ENCODE data around the gene IGDCC3. TPM values are rescaled to one million over a fixed set of nuclear protein-coding genes. Genes with fewer than 3 reads are reported as not detected.
"Not testable (repeated sequence)": the region's sequence is repeated elsewhere in the genome, so short reads cannot be mapped to it uniquely, and the experiment has no call there.

IGDCC3 gene
- total and polyA plus RNA-seq, 2 donors: 0.13 to 1.4 TPM

DNA sequence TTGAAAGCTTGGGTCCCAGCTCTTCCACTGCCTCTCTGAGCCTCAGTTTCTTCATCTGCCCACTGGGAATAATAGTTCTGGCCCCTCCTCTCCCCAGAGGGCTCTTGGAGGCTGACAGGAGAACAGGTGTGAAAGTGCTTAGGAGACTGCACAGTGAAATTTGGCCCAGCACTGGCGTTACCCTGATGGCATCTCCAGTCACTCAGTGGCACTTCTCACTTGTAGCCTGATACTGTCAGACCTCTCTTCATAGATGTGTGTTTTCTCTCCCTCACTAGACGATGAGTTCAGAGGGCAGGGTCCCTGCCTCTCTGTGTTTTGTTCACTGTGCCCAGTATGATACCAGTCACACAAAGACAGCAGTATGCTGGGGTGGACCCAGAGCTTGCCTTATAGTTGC lies 22.2 kb upstream of the IGDCC3 start:
- Histone ChIP-seq H3K27ac (ENCODE audit: low read depth) (no peak overlapping the region), H3K36me3 (ENCODE audit: insufficient read depth) (no peaks in the 10 kb centered on the region), H3K4me1 (ENCODE audit: insufficient read depth) (no peaks in the 10 kb centered on the region), H3K4me3 (ENCODE audit: low read depth, low read length) (no peak overlapping the region)
- WGBS: 87% methylated on average over 2 of the region's 2 CpGs
- DNase-seq (ENCODE audit: extremely low spot score): no peak

DNA sequence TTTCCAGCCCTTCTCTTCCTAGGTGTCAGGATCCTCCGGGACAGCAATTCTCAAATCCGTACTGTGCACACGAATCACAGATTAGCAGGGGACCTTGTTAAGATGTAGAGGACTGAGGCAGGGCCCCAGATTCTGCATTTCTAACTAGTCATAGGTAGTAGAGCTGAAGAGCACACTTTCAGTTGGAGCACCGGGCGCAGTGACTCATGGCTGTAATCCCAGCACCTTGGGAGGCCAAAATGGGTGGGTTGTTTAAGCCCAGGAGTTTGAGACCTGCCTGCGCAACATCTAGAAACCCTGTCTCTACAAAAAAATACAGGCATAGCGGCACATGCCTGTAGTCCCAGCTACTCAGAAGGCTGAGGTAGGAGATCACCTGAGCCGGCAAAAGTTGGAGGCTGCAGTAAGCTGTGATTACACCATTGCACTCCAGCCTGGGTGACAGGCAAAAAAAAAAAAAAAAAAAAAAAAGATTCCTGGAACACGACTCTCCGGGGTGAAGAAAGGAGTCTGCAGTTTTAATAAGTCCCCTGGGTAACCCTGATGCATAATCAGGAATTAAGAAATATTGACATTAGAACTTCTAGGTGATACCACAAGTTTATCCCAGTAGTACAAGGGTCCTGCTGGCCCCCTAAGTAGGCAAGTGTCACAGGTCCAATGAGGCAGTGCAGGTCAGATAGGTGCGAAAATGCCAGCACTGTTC lies 21.4 kb upstream of the IGDCC3 start:
- H3K4me3 ChIP-seq (ENCODE audit: low read depth, low read length): no peak overlapping the region
- no peaks in the 10 kb centered on the region for H3K36me3 ChIP-seq (ENCODE audit: insufficient read depth)
- H3K4me1 ChIP-seq (ENCODE audit: insufficient read depth): no peaks in the 10 kb centered on the region
- WGBS: 82% methylated on average over 11 of the region's 11 CpGs
- DNase-seq (ENCODE audit: extremely low spot score): no peak
- no peak overlapping the region for H3K27ac ChIP-seq (ENCODE audit: low read depth)

GRCh38 chr15:65398486-65398885 lies 20.7 kb upstream of the IGDCC3 start:
- H3K4me3 ChIP-seq (ENCODE audit: low read depth, low read length); H3K27ac ChIP-seq (ENCODE audit: low read depth); H3K36me3 ChIP-seq (ENCODE audit: insufficient read depth); H3K4me1 ChIP-seq (ENCODE audit: insufficient read depth); DNase-seq (ENCODE audit: extremely low spot score): not testable (repeated sequence)
- WGBS: 93% methylated on average over 16 of the region's 16 CpGs

- no peak overlapping the region for H3K4me3 ChIP-seq (ENCODE audit: low read depth, low read length)
- no peak overlapping the region for H3K27ac ChIP-seq (ENCODE audit: low read depth)
- 60% methylated on average over 10 of the region's 10 CpGs for WGBS
- no peaks in the 10 kb centered on the region for H3K36me3 ChIP-seq (ENCODE audit: insufficient read depth)
- DNase-seq (ENCODE audit: extremely low spot score): no peak
- H3K4me1 ChIP-seq (ENCODE audit: insufficient read depth): no peaks in the 10 kb centered on the region
These were observed 19.1 kb upstream of the IGDCC3 start for GRCh38 chr15:65396965-65397317.

DNA sequence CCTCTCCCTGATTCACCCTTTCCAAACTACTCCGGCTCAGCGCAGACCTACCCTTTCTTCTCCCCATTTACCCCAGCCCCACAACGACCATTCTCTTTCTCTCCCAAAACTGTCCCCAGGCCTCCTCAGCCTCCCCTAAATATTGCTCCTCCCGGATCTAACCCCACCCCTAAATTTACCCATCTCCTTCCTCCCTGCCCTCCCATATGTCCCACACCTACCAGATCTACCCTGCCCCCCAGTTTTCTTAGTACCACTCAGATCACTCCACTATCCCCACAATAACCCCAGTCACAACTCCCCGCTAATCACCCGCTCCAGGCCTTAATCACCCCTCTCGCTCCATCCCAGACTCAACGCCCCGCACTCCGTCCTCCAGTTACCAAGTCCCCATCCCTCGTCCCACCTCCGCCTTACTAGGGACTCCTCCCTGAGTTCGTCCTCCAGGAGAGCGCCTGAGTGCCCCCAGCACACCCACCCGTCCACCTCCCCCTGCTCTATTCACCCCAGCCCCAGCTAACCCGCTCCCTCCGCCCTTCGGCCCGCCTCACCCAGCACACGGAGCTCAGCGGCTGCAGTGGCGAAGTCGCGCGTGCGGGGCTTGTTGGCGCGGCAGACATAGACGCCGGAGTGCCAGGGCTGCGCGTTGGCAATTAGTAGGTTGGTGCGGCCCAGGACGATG lies 18.6 kb upstream of the IGDCC3 start:
- H3K4me1 ChIP-seq (ENCODE audit: insufficient read depth): no peaks in the 10 kb centered on the region
- no peaks in the 10 kb centered on the region for H3K36me3 ChIP-seq (ENCODE audit: insufficient read depth)
- no peak overlapping the region for H3K27ac ChIP-seq (ENCODE audit: low read depth)
- WGBS: 63% methylated on average over 34 of the region's 34 CpGs
- DNase-seq (ENCODE audit: extremely low spot score): no peak
- H3K4me3 ChIP-seq (ENCODE audit: low read depth, low read length): no peak overlapping the region

DNA sequence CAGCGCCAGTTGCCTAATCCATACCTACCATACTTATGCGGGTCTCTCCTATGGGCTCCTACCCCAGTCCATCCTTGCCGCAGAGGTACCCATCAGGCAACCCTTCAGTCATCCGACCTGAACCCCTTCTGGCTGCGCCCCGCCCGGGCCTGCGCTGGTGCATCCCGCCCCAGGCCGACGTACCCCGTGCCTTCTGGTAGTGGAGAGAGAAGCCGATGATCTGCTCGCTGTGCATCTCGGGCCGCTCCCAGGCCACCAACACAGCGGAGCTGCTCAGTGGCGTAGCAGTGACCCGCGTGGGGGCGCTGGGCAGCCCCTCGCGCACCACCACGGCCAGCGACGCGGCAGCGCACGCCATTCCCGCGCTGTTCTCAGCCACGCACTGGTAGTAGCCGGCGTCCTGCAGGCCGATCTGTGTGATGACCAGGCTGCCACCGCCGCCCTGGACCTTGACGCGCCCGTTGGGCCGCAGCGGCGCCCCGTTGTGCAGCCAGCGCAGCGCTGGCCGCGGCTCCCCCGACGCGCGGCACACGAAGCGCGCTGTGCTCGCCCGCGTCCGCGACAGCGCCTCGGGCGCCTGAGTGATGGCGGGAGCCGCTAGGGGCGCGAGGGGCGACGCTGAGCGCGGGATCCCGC lies 17.9 kb upstream of the IGDCC3 start:
- Histone ChIP-seq H3K4me1 (ENCODE audit: insufficient read depth) (no peaks in the 10 kb centered on the region), H3K4me3 (ENCODE audit: low read depth, low read length) (no peak overlapping the region), H3K27ac (ENCODE audit: low read depth) (no peak overlapping the region), H3K36me3 (ENCODE audit: insufficient read depth) (no peaks in the 10 kb centered on the region)
- DNase-seq (ENCODE audit: extremely low spot score): no peak
- 49% methylated on average over 72 of the region's 72 CpGs for WGBS

- WGBS: 85% methylated on average over 9 of the region's 9 CpGs
- Histone ChIP-seq H3K4me3 (ENCODE audit: low read depth, low read length) (no peak overlapping the region), H3K36me3 (ENCODE audit: insufficient read depth) (no peaks in the 10 kb centered on the region), H3K27ac (ENCODE audit: low read depth) (no peak overlapping the region), H3K4me1 (ENCODE audit: insufficient read depth) (no peaks in the 10 kb centered on the region)
- no peak for DNase-seq (ENCODE audit: extremely low spot score)
These were observed 17.1 kb upstream of the IGDCC3 start for GRCh38 chr15:65394936-65395335.

DNA sequence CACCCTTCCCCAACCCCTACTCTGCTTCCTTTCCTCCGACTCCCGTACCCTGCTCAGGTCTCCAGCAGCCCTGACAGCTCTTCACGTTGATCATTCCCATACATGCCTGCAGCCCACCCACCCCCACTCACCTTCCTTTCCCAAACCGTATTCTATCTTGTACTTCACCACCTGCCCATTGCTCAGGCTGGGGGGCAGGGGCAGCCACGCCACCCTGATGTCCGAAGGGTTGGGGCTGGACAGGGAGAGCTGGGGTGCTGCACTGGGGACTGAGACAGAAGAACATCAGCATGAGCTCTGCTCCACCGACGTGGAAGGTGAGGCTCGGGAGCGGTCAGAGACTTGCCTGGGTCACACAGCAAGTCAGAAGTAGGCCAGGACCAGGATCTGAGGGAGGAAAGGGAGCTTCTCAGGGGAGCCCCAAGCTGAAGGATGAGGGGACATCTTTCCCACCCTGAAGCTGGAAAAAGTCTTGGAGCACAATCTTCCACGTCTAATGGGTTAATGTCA lies 16.5 kb upstream of the IGDCC3 start:
- DNase-seq (ENCODE audit: extremely low spot score): no peak

DNA sequence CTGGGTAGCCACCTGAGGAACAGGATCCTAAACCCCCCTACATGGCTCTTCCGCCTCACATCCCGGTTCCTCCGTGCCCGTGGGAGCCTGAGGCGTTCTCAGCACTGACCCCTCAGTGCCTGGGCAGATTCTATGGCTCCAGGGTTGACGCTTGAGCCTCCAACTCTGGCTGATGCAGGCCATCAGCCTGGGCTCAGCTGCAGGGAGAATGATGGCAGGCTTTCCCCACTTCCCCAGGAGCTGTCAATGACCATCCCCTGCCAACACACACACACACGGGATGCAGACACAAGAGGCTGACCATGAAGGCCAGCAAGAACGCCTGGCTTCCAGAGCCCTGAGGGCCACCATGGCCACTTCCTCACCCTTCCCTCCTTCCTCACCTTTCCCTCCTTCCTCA lies 15.8 kb upstream of the IGDCC3 start:
- DNase-seq (ENCODE audit: extremely low spot score): no peak
- Histone ChIP-seq H3K36me3 (ENCODE audit: insufficient read depth) (no peaks in the 10 kb centered on the region), H3K4me1 (ENCODE audit: insufficient read depth) (no peaks in the 10 kb centered on the region), H3K4me3 (ENCODE audit: low read depth, low read length) (no peak overlapping the region), H3K27ac (ENCODE audit: low read depth) (no peak overlapping the region)
- 83% methylated on average over 8 of the region's 8 CpGs for WGBS

More for the DNA sequence above, 16.5 kb upstream of the IGDCC3 start:
- H3K27ac ChIP-seq (ENCODE audit: low read depth): no peak overlapping the region
- 88% methylated on average over 11 of the region's 11 CpGs for WGBS
- no peaks in the 10 kb centered on the region for H3K36me3 ChIP-seq (ENCODE audit: insufficient read depth)
- H3K4me1 ChIP-seq (ENCODE audit: insufficient read depth): no peaks in the 10 kb centered on the region
- H3K4me3 ChIP-seq (ENCODE audit: low read depth, low read length): no peak overlapping the region

DNA sequence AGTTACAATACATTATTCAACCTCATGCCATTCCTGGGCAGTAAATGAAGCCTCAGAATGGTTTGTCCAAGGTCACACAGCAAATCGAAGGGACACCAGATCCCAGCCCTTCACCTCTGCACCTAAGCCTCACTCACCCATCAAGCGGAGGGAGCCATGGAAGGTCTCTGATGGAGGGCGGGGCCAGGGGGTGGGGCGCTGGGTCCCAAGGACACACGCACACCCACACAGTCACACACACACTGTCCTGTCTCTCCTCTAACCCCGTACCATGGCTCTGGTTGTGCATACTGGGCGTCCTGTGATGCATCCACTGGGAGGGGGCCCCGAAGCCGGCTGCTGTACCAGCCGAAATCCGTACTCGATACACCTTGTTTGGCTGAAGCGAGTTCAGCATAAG lies 15.3 kb upstream of the IGDCC3 start:
- 94% methylated on average over 13 of the region's 13 CpGs for WGBS
- DNase-seq (ENCODE audit: extremely low spot score): no peak
- Histone ChIP-seq H3K36me3 (ENCODE audit: insufficient read depth) (no peaks in the 10 kb centered on the region), H3K4me3 (ENCODE audit: low read depth, low read length) (no peak overlapping the region), H3K4me1 (ENCODE audit: insufficient read depth) (no peaks in the 10 kb centered on the region), H3K27ac (ENCODE audit: low read depth) (no peak overlapping the region)

DNA sequence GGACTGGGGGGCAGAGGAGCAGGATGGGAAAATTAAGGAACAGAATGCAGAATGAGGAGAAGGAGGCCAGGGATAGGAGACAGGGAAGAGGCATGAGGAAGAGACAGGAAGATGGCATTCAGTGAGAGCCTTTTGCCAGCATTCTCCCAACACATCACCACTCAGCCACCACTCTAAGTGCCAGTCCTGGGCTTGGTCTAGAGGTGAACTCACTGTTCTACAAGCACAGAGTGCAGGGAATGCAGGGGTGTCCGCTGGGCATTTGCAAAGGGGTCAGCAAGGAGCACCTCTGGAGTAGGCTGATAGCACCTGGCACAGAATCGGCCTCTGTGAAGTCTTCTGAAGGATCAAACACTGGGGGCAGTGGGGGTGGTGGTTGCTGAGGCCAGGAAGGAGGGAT lies 14.6 kb upstream of the IGDCC3 start:
- Histone ChIP-seq H3K36me3 (ENCODE audit: insufficient read depth) (no peaks in the 10 kb centered on the region), H3K4me1 (ENCODE audit: insufficient read depth) (no peaks in the 10 kb centered on the region), H3K27ac (ENCODE audit: low read depth) (no peak overlapping the region), H3K4me3 (ENCODE audit: low read depth, low read length) (no peak overlapping the region)
- 89% methylated on average over 2 of the region's 2 CpGs for WGBS
- DNase-seq (ENCODE audit: extremely low spot score): no peak

DNA sequence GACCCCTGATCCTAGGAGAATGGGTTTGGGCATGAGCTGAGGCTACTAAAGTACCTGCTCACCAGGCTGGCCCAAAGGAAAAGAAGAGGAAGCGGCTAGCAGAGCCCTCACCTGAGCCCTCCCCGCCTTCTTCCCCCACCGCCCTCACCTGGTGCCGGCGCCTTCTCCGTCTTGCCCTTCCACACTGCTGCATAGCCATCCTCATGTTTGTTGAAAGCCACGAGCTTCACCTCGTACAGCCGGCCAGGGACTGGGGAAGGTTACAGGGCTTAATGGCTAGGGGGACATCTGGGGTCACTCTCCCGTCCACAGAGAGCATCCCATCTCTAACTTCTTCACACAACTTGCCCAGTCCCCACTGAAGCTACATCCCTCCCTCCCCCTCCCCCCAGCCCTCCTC lies 13.9 kb upstream of the IGDCC3 start:
- 90% methylated on average over 10 of the region's 10 CpGs for WGBS
- H3K27ac ChIP-seq (ENCODE audit: low read depth): no peak overlapping the region
- no peaks in the 10 kb centered on the region for H3K36me3 ChIP-seq (ENCODE audit: insufficient read depth)
- H3K4me1 ChIP-seq (ENCODE audit: insufficient read depth): no peaks in the 10 kb centered on the region
- H3K4me3 ChIP-seq (ENCODE audit: low read depth, low read length): no peak overlapping the region
- DNase-seq (ENCODE audit: extremely low spot score): no peak

GRCh38 chr15:65390447-65390846 lies 12.6 kb upstream of the IGDCC3 start:
- no peaks in the 10 kb centered on the region for H3K4me1 ChIP-seq (ENCODE audit: insufficient read depth)
- no peaks in the 10 kb centered on the region for H3K36me3 ChIP-seq (ENCODE audit: insufficient read depth)
- DNase-seq (ENCODE audit: extremely low spot score): no peak
- no peak overlapping the region for H3K27ac ChIP-seq (ENCODE audit: low read depth)
- H3K4me3 ChIP-seq (ENCODE audit: low read depth, low read length): no peak overlapping the region
- 92% methylated on average over 1 of the region's 1 CpG for WGBS

DNA sequence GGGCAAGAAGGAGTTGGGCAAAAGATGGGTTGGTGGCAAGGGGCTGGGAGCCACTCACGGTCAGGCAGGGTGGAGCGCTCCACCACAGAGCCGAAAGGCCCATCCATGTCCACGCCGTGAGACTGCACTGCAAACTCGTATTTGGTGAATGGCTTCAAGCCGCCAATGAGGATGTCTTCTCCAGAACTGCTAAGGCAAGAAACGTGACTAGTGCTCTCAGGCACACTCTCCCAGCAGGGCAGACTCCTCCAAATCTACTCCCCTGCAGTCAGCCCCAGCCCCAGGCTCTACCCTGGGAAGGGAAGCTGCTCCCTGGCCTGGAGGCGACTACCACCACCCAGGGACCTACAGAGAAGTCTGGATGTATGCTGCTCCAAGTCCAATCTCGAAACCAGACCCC lies 11.4 kb upstream of the IGDCC3 start:
- no peak overlapping the region for H3K27ac ChIP-seq (ENCODE audit: low read depth)

More for the DNA sequence above, 11.4 kb upstream of the IGDCC3 start:
- H3K4me1 ChIP-seq (ENCODE audit: insufficient read depth): no peaks in the 10 kb centered on the region
- 86% methylated on average over 10 of the region's 10 CpGs for WGBS
- H3K4me3 ChIP-seq (ENCODE audit: low read depth, low read length): no peak overlapping the region
- no peaks in the 10 kb centered on the region for H3K36me3 ChIP-seq (ENCODE audit: insufficient read depth)
- DNase-seq (ENCODE audit: extremely low spot score): no peak

All from urinary bladder (tissue), 4 donors.